Activated CD4-positive, alpha-beta T cell treated with anti-CD3 and anti-CD28 coated beads, Interleukin-2, amount 50 U/mL, for 4 hours (primary cell): ENCODE data around the gene LDLRAD4.
"Not testable (repeated sequence)": the region's sequence is repeated elsewhere in the genome, so short reads cannot be mapped to it uniquely, and the experiment has no call there.

ENCODE experiments used
- DNase-seq, 2 experiments: peaks; one replicate each; pipeline ENCODE4 v3.0.0-alpha.2; 2020

LDLRAD4 gene

GRCh38 chr18:13589316-13589715 is 370.8 kb downstream of the LDLRAD4 start:
- no peak for DNase-seq

DNA sequence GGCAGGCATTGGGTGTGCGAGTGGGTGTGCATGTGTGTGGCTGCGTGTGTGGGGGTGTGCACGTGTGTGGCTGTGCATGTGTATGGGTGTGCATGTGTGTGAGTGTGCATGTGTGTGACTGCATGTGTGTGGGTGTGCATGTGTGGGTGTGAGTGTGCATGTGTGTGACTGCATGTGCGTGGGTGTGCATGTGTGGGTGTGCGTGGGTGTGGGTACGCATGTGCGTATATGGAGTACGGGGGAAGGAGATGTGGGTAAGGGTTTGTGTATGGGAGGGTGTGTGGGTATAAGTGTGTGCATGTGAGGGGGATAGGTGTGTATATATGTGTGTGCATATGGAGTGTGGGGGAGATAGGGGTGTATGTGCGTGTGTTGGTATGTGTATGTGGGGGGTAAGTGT is 371.4 kb downstream of the LDLRAD4 start:
- DNase-seq = no peak

DNA sequence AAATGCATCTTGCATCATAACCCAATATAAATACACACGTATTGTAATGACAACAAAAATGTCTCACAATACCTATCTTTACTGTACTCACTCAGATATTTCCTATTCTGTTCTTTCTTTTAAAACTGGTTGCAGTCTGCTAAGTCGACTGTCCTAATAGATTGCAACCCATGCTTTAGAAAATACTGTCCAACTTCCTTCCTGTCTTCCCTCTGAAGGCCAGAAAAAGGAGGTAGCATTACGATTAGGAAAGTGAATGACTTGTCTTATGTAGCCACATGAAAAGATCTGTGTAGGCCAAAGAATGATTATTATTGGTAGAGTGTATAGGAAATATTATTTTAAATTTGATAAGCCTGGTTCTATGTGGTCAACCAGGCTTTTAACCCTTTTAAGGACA is 373.7 kb downstream of the LDLRAD4 start:
- DNase-seq = no peak

DNA sequence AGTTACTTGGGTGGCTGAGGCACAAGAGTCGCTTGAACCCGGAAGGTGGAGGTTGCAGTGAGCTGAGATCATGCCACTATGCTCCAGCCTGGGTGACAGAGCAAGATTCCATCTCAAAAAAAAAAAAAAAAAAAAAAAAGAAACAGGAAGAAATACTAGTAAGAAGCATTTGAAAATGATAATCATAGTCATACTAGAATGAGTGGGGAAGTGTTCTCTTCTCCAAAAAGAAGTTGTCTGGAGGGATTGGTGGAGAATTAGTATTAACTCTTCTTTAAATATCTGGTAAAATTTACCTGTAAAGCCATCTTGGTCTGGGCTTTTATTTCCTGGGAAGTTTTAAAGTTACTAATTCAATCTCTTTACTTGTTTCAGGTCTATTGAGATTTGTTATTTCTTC is 376.0 kb downstream of the LDLRAD4 start:
- no peak for DNase-seq

GRCh38 chr18:13597068-13597467 is 378.5 kb downstream of the LDLRAD4 start:
- DNase-seq = no peak

GRCh38 chr18:13598591-13598990 is 380.0 kb downstream of the LDLRAD4 start:
- no peak for DNase-seq

DNA sequence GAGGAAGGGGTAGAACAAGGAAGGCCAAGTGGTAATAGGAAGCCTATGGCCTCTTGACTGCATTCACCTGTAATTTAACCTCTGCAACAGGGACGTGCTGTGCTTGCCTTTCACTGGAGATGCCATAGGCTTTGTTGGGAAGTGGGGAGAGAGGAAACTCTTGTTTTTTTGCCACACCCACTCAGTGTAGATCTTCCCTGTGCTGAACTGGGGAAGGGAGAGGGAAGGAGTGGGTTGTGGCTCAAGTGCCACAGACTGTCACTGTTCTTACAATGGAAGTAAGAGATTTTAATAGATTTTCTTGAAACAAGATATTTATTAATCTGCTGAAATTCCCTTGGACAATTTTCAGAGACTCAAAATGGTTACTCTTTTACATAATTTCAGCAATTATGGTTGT is 380.5 kb downstream of the LDLRAD4 start:
- DNase-seq = no peak

DNA sequence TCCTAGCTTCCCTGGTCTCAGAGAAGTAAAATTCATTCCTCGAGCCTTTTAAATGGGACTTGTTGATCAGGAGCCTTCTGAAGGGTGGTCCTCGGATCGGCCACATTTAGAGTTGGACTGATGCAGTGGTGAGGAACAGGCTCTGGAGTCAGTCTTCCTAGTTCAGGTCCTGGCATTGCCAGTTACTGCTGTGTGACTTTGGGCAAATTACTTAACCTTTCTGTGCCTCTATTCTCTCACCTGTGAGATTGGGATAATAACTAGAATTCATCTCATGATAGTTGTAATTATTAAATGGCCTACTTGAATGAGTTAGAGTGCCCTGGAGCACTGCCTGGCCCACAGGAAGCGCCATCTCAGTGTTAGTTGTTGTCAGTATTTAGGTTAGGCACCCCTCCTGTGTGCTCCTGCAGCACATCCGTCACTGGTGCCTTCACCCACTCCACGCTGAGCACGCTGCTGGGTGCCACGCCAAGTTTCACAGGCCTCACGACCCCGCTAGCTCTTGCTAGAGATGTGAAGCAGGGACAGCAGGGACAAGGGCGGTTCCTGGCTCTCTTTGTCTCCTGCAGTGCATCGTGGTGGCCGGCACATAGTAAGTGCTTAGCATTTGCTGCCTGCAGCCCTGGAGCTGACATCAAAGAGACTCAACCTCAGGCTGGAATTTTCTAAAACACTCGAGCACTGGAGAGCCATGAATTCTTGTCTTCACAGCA is 384.9 kb downstream of the LDLRAD4 start:
- no peak for DNase-seq

DNA sequence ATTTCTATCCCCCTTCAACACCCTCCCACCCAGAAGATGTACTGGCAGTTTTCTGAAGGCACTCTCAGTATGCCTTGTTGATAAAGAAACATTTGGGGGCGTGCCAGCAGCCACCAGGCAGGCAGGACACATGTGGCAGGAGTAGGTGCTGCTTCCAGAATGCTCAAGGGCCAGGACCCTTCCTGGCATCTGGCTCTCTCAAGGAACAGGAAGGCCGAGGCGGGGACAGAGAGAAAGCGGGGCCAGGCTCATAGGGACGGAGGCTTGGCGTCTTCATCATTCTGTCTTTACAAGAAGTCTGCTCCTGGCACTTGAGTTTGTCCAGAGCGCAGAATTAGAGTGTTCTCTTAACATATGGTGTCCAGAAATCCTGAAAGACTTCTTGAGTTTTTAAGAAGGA is 386.2 kb downstream of the LDLRAD4 start:
- no peak for DNase-seq

DNA sequence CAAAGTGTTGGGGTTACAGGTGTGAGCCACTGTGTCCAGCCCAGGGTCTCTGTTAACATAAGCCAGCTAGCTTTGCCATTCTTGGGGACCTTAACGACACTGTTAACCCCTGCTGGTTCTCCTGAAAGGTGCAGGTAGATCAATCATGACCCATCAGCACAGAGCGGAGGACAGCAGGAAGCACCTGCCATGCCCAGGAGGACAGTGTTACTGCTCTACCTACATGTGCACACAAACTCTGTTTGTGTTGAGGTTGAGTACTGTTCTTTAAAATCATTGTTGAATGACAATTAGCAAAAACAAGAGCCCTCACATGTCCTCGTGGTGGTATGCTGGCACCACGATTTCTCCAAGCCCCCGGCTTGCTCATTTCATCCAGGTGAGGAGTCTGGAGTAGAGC is 386.9 kb downstream of the LDLRAD4 start:
- DNase-seq = no peak

DNA sequence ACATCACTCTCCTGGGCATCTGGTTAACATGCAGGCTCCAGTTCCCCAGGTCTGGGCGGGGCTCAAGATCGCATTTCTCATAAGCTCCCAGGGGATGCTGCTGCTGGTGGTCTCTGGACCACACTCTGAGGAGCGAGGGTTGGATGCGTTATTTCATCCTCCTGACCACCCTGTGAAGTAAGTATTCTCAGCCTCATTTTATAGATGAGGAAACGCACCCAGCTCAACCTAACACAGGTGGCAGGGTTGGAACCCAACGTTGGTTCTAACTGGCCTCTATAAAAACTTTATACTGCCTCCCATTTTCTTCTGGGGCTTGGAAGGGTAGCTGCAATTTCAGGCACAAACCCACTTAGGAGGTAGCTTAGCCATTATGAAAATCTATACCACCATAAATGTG is 387.3 kb downstream of the LDLRAD4 start:
- no peak for DNase-seq

DNA sequence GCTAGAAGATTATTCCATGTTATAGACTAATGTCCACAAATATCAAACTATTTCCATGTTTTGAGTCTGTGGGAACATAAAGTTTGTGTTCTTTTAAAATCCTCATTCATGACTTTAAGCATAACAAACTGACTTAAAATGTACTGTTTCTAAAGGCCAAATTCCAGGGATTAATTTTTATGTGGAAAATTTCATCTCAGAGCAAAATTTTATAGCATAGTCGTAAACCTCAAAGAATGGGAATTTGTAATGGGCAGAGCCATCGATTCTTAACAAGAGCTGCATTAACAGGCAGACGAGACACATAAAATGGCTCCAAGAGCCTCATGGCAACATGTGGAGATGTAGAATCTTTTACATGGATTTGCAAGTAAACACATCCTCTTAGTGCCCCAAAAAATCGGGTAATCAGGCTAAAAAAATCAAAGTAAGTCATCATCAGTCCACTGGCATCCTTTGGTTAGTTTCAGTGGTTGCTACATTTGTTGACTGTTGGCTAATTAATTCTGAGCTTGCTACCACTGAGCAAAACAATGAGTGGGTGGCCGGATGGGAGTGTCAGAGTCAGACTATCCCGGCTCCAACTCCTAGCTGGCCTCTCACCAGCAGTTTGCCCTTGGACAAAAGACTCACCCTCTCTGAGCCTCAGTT is 388.2 kb downstream of the LDLRAD4 start:
- no peak for DNase-seq

DNA sequence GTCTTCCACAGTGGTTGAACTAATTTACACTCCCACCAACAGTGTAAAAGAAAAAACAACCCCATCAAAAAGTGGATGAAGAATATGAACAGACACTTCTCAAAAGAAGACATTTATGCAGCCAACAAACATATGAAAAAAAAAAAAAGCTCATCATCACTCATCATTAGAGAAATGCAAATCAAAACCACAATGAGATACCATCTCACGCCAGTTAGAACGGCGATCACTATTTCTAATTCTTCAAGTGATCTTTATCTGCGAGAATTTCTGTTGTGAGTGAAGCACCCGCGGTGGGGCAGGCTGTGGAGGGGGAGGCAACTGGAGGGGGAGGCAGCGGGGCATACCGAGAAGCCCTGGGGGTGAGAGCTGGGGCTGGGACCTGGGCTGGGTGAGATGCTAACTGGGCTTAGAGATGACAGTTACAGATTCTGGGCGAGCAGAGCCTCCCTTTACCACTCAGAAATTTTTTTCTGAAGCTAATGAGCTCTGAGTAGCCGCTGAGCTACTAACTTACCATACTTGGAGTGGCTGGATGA is 389.5 kb downstream of the LDLRAD4 start:
- not testable (repeated sequence) for DNase-seq

DNA sequence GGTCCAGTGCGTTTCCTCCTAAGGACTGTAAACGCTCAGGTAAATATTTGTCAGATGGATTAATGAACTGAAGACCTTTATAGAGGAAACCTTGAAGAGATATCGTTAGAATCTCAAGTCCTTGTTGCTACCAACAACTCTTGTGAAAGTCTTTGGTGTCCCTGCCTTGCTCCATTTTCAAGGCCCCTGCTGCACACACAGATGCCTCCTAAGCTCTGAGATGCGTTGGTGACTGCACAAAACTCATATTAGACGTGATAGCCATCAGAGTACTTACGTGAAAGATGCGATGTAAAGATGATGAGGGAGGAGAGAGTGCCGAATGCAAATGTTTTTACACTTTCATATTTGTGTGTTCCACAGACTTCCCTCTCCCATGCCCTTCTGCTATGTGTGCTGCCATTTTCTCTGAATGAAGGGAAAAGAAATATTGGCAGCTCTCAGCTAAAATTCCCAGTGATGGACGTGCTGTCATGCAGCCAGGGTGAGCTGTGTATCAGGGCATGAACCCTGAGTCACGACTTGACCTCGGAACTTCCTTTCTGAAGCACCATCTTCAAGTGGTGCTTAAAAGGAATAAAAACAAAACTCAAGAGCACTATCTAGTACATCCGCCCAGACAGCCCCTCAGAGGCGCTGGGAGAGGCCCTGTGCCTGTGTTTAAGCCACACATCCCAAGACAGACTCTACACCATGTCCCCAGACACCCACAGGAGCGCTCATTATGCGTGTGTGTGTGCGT is 390.4 kb downstream of the LDLRAD4 start:
- DNase-seq = no peak

DNA sequence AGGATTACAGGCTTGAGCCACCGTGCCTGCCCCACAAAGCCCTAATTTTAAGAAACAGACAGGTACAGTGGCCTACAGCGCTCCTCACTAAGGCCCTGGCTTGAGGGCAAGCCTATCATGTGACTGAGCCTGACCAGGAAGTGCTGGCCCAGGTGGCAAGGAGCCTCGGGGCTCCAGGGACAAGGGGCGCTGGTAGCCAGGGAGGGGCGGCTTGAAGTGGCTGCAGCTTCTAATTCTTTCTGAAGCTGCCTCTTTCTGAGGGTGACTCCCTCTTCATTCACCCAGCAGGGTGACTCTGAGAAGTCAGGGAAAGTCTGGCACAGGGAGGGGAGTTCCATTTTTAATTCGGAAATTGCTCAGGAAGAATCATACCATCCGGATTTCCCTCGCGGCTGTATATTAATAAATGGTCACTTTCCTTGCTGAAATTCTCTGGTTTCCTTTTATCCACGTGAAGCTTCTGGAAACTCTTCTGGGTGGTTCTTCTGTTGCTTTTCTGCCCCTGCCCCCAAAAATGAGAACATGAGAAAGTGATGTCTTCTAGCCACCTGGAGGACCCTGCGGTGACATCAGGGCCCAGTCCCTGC is 392.1 kb downstream of the LDLRAD4 start:
- DNase-seq = no peak

DNA sequence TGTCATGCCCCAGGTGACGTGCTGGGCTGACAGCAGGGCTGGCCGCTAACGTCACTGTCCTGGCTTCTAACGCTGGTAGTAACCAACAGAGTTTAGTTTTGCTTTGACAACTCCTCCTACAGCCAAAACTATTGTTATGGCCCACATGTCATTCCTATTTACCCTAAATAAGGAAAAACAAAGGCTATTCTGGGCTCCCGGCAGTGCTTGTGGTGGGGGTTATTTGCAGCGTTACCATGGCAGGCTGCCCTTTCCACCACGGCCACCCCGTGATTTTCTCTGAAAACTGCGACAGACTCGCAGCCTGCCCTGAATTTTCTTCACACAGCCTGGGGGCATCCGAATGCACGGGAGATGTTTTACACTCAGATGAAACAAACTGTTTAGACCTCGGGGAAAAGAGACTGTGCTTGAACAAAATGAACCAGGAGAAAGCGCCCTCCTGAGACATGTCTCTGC is 392.6 kb downstream of the LDLRAD4 start:
- no peak for DNase-seq

DNA sequence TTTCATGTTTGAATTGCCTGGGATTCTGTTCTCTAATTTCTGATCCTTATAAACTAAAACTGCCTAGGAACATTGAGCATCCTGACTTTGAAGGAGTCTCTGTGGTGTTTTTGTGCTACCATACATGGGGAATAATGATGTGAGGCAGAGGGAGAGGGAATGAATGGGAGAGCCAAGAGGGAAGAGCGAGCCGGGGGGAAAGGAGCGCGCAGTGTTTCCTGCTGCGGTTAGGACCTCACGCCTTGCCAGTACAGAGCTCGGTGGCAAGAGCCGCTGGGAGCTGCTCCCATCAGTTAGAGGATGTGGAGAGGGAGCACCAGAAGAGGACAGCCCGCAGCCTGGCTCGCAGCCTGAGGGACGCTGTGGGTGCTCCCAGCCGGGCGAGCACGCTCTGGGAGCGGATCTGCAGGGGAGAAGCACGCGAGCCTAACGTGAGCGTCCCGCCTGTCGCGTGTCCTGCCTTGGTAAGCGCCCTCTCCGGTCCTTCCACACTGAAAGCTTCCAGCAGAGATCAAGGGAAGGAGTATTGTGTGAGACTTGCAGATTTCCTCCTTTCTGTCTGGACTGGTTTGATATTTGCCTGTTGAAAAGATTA is 393.1 kb downstream of the LDLRAD4 start:
- no peak for DNase-seq

- peak; percentile 58 to 67 for DNase-seq
Observed at GRCh38 chr18:13612196-13612997, 393.8 kb downstream of the LDLRAD4 start.

DNA sequence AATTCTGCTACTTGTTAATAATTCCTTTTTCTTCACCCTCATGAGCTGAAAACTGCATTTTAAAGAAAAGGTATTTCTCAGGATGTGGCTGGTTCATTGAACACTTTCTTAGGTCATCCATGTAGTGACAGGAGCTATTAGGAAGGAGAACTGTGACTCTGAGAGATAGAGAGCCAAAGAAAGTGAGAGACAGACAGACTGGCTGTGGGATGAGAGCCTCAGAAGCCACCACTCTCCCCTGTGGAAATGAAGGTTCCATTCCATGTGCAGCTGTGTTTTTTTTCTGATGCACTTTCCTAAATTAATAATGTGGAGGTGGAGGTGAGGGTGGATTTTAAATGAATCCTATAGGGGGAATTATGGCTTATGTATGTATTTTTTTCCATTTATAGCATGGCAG is 394.5 kb downstream of the LDLRAD4 start:
- DNase-seq = no peak

DNA sequence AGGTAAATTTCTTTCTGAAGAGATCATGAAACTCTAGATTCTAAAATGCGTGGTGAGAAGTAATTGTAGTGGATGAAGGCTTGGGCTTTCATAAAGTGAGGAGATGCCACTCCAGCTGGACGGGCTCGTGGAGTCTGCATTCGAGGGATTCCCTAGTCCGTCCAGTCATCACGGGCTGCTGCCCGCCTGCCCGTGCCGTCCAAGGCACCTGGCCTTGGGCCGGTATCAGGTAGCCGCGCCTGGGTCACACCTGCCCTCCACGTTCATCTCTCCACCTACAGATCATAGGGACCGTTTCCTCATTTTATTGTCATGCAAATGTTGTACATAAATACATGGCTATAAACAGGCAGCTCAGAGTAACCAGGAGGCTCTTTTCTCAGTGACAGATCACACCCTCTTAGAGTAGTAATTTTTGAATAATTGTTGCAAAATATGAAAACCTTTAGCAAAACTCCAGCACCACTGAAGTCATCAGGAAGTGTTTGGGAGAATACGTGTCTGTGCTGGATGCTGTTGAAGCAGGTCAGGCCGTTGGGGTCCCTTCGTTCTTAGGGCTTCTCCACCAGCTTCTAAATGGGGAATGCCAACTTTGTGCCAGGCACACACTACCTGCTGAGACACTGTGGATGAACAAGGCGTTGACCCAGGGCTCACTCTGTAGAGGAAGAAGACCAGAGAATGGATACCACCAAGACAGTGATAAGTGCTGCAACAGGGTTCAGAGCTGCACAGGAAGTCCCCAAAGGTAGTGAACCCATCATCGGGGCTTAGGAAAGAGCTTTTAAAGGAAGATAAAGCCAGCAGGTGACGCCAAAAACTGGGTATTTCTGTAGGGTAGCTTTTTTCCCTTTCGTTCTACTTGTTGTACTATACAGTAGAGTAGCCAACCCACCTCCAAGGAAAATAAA is 395.3 kb downstream of the LDLRAD4 start:
- no peak for DNase-seq
